Osteoblast (primary cell): ENCODE measurements around the gene BMP2. TPM values are rescaled to one million over a fixed set of nuclear protein-coding genes. Genes with fewer than 3 reads are reported as not detected.

Experiments
- DNase-seq: peaks from one replicate; pipeline ENCODE4 v3.0.0; 2011; ENCODE audit warnings: low spot score, mixed read lengths; ENCODE audit not compliant: insufficient read length; ENCODE audit errors: missing footprints
- H2AFZ ChIP-seq: 2 replicates; pipeline ENCODE4 v1.6.0; 2011; ENCODE audit warnings: mild to moderate bottlenecking, low read length
- H3K27ac ChIP-seq: 2 replicates; pipeline ENCODE4 v1.5.1; 2011; ENCODE audit warnings: mild to moderate bottlenecking, low read depth, low read length, moderate library complexity
- H3K27me3 ChIP-seq: 2 replicates; pipeline ENCODE4 v1.6.0; 2012; ENCODE audit warnings: mild to moderate bottlenecking, control low read depth, inconsistent platforms, low read length, moderate library complexity; ENCODE audit not compliant: insufficient read depth
- H3K36me3 ChIP-seq: 2 replicates; pipeline ENCODE4 v1.5.1; 2011; ENCODE audit warnings: mild to moderate bottlenecking, low read length, control low read depth, moderate library complexity; ENCODE audit not compliant: insufficient read depth
- H3K4me1 ChIP-seq: 2 replicates; pipeline ENCODE4 v1.5.1; 2011; ENCODE audit warnings: mild to moderate bottlenecking, low read length, control low read depth, moderate library complexity; ENCODE audit not compliant: insufficient read depth
- H3K4me2 ChIP-seq: 2 replicates; pipeline ENCODE4 v1.6.0; 2011; ENCODE audit warnings: mild to moderate bottlenecking, low read length; ENCODE audit not compliant: insufficient read depth
- H3K4me3 ChIP-seq: fragments of 200-600 bp; sonication (generic); 3 replicates; pipeline ENCODE4 v1.5.1; 2012; ENCODE audit warnings: mild to moderate bottlenecking, low read length, inconsistent platforms; ENCODE audit not compliant: insufficient read depth
- H3K79me2 ChIP-seq: 2 replicates; pipeline ENCODE4 v1.6.0; 2012; ENCODE audit warnings: mild to moderate bottlenecking, low read length, control low read depth, inconsistent platforms; ENCODE audit not compliant: insufficient read depth
- H3K9me3 ChIP-seq: 2 replicates; pipeline ENCODE4 v1.5.1; 2011; ENCODE audit warnings: low read depth, low read length, control low read depth
- H4K20me1 ChIP-seq: 2 replicates; pipeline ENCODE4 v1.6.0; 2012; ENCODE audit warnings: mild to moderate bottlenecking, low read length, control low read depth; ENCODE audit not compliant: insufficient read depth
- total RNA-seq: library from RNA; depleted of rRNA; stranded (reverse); fragments of >200 nt; gene quantifications from 2 replicates; pipeline ENCODE4 v1.2.3, GENCODE V29; 2012
- TF ChIP-seq, protein P1 (sequence below): IDR thresholded peaks from 2 replicates; pipeline ENCODE4 v1.5.1; 2011; ENCODE audit warnings: mild to moderate bottlenecking, low read depth, low read length, moderate library complexity; ENCODE audit errors: extremely low read depth

The BMP2 gene
- total RNA-seq, 1 donor, result 1.8 TPM

GRCh38 chr20:6730672-6731328 is 36.7 kb upstream of the BMP2 start:
- no peaks in the 10 kb centered on the region for H3K36me3 ChIP-seq
- H3K27me3 ChIP-seq, result no peaks in the 10 kb centered on the region
- TF ChIP-seq, protein P1, sequence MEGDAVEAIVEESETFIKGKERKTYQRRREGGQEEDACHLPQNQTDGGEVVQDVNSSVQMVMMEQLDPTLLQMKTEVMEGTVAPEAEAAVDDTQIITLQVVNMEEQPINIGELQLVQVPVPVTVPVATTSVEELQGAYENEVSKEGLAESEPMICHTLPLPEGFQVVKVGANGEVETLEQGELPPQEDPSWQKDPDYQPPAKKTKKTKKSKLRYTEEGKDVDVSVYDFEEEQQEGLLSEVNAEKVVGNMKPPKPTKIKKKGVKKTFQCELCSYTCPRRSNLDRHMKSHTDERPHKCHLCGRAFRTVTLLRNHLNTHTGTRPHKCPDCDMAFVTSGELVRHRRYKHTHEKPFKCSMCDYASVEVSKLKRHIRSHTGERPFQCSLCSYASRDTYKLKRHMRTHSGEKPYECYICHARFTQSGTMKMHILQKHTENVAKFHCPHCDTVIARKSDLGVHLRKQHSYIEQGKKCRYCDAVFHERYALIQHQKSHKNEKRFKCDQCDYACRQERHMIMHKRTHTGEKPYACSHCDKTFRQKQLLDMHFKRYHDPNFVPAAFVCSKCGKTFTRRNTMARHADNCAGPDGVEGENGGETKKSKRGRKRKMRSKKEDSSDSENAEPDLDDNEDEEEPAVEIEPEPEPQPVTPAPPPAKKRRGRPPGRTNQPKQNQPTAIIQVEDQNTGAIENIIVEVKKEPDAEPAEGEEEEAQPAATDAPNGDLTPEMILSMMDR, result no peak
- no peaks in the 10 kb centered on the region for H3K9me3 ChIP-seq
- no peak overlapping the region for H3K4me3 ChIP-seq
- H3K4me1 ChIP-seq, result no peaks in the 10 kb centered on the region
- H3K27ac ChIP-seq, result no peak overlapping the region
- H3K79me2 ChIP-seq, result no peaks in the 10 kb centered on the region
- no peaks in the 10 kb centered on the region for H4K20me1 ChIP-seq
- no peak overlapping the region for H2AFZ ChIP-seq
- no peak overlapping the region for H3K4me2 ChIP-seq
- no peak for DNase-seq

GRCh38 chr20:6732001-6732447 is 35.5 kb upstream of the BMP2 start:
- Histone ChIP-seq H4K20me1 (no peaks in the 10 kb centered on the region), H3K4me1 (no peaks in the 10 kb centered on the region), H3K79me2 (no peaks in the 10 kb centered on the region), H2AFZ (no peak overlapping the region), H3K9me3 (no peaks in the 10 kb centered on the region), H3K4me2 (no peak overlapping the region), H3K27me3 (no peaks in the 10 kb centered on the region), H3K36me3 (no peaks in the 10 kb centered on the region), H3K4me3 (no peak overlapping the region), H3K27ac (no peak overlapping the region)
- DNase-seq, result no peak
- TF ChIP-seq, protein P1, result no peak

GRCh38 chr20:6732851-6733250 is 34.6 kb upstream of the BMP2 start:
- no peaks in the 10 kb centered on the region for H3K27me3 ChIP-seq
- no peaks in the 10 kb centered on the region for H3K36me3 ChIP-seq
- no peak overlapping the region for H2AFZ ChIP-seq
- H3K4me3 ChIP-seq, result no peak overlapping the region
- no peaks in the 10 kb centered on the region for H3K9me3 ChIP-seq
- no peak overlapping the region for H3K4me2 ChIP-seq
- no peak for DNase-seq
- H4K20me1 ChIP-seq, result no peaks in the 10 kb centered on the region
- TF ChIP-seq, protein P1, result no peak
- H3K79me2 ChIP-seq, result no peaks in the 10 kb centered on the region
- H3K27ac ChIP-seq, result no peak overlapping the region
- H3K4me1 ChIP-seq, result no peaks in the 10 kb centered on the region

GRCh38 chr20:6733965-6734364 is 33.5 kb upstream of the BMP2 start:
- Histone ChIP-seq H3K4me1 (no peaks in the 10 kb centered on the region), H4K20me1 (no peaks in the 10 kb centered on the region), H3K4me3 (no peak overlapping the region), H3K79me2 (no peaks in the 10 kb centered on the region), H3K36me3 (no peaks in the 10 kb centered on the region), H3K27me3 (no peaks in the 10 kb centered on the region), H3K4me2 (no peak overlapping the region), H3K27ac (no peak overlapping the region), H3K9me3 (no peaks in the 10 kb centered on the region), H2AFZ (no peak overlapping the region)
- DNase-seq, result no peak
- TF ChIP-seq, protein P1, result no peak
